ENCODE results near the gene CYP2B6. TPM values are rescaled to one million over a fixed set of nuclear protein-coding genes. Genes with fewer than 3 reads are reported as not detected.
"Not testable (repeated sequence)": the region's sequence is repeated elsewhere in the genome, so short reads cannot be mapped to it uniquely, and the experiment has no call there.

CYP2B6 gene
- total and polyA plus RNA-seq, 5 experiments from 2014 or later = not detected

DNA sequence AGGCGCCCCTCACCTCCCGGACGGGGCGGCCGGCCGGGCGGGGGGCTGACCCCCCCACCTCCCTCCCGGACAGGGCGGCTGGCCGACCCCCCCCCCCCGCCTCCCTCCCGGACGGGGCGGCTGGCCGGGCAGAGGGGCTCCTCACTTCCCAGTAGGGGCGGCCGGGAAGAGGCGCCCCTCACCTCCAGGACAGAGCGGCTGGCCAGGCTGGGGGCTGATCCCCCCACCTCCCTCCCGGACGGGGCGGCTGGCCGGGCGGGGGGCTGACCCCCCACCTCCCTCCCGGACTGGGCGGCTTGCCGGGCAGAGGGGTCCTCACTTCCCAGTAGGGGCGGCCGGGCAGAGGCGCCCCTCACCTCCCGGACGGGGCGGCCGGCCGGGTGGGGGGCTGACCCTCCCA is 25.7 kb upstream of the CYP2B6 start:
- H3K9me3 Mint-ChIP-seq, H3K36me3 Mint-ChIP-seq, POLR2A ChIA-PET, ATAC-seq, H3K4me3 Mint-ChIP-seq, DNase-seq, H3K27ac Mint-ChIP-seq: not testable (repeated sequence)
- H3K27me3 Mint-ChIP-seq = peaks cover 8 to 24% (median 14%) of the 10 kb centered on the region in 5 donors
- peaks cover 19 to 26% (median 25%) of the 10 kb centered on the region in 4 donors for H3K4me1 Mint-ChIP-seq

DNA sequence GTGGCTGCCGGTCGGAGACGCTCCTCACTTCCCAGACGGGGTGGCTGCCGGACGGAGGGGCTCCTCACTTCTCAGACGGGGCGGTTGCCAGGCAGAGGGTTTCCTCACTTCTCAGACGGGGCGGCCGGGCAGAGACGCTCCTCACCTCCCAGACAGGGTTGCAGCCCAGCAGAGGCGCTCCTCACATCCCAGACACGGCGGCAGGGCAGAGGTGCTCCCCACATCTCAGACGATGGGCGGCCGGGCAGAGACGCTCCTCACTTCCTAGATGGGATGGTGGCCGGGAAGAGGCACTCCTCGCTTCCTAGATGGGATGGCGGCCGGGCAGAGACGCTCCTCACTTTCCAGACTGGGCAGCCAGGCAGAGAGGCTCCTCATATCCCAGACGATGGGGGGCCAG is 24.5 kb upstream of the CYP2B6 start:
- ATAC-seq = not testable (repeated sequence)

DNA sequence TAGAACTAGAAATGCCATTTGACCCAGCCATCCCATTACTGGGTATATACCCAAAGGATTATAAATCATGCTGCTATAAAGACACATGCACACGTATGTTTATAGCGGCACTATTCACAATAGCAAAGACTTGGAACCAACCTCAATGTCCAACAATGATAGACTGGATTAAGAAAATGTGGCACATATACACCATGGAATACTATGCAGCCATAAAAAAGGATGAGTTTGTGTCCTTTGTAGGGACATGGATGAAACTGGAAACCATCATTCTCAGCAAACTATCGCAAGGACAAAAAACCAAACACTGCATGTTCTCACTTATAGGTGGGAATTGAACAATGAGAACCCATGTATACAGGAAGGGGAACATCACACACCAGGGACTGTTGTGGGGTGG is 23.0 kb upstream of the CYP2B6 start:
- Mint-ChIP-seq H3K4me1 (peaks cover 26 to 49% (median 41%) of the 10 kb centered on the region in 4 donors), H3K27me3 (peaks cover 0 to 11% (median 8%) of the 10 kb centered on the region in 5 donors)
- H3K36me3 Mint-ChIP-seq, DNase-seq, H3K27ac Mint-ChIP-seq, POLR2A ChIA-PET, H3K9me3 Mint-ChIP-seq, ATAC-seq, H3K4me3 Mint-ChIP-seq: not testable (repeated sequence)

More for the DNA sequence above, 24.5 kb upstream of the CYP2B6 start:
- peaks cover 6 to 17% (median 14%) of the 10 kb centered on the region in 5 donors for H3K27me3 Mint-ChIP-seq
- H3K27ac Mint-ChIP-seq, H3K4me3 Mint-ChIP-seq, DNase-seq, POLR2A ChIA-PET, H3K9me3 Mint-ChIP-seq, H3K36me3 Mint-ChIP-seq: not testable (repeated sequence)
- H3K4me1 Mint-ChIP-seq = peaks cover 28 to 39% (median 34%) of the 10 kb centered on the region in 4 donors

DNA sequence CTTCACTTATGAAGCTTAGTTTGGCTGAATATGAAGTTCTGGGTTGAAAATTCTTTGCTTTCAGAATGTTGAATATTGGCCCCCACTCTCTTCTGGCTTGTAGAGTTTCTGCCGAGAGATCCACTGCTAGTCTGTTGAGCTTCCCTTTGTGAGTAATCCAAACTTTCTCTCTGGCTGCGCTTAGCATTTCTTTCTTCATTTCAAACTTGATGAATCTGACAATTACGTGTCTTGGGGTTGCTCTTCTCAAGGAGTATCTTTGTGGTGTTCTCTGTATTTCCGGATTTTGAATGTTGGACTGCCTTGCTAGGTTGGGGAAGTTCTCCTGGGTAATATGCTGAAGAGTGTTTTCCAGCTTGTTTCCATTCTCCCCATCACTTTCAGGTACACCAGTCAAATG is 21.4 kb upstream of the CYP2B6 start:
- peak overlapping the region; percentile 79 to 96 (median 92) for H3K27ac Mint-ChIP-seq
- ATAC-seq, H3K27me3 Mint-ChIP-seq, H3K9me3 Mint-ChIP-seq, H3K36me3 Mint-ChIP-seq: not testable (repeated sequence)
- peak overlapping the region; percentile 40 to 81 (median 66) for H3K4me3 Mint-ChIP-seq
- DNase-seq = peak in 1 of 10 donors; percentile 3
- H3K4me1 Mint-ChIP-seq = peaks cover 25 to 54% (median 43%) of the 10 kb centered on the region in 4 donors
- POLR2A ChIA-PET = interaction anchor here (0.6 to 2.3 kb wide), 13 partner anchors 8 to 395 kb away, joined by 3 to 11 read pairs (median 4); partner anchors contain the start of genes EGLN2, HNRNPUL1 and RAB4B

DNA sequence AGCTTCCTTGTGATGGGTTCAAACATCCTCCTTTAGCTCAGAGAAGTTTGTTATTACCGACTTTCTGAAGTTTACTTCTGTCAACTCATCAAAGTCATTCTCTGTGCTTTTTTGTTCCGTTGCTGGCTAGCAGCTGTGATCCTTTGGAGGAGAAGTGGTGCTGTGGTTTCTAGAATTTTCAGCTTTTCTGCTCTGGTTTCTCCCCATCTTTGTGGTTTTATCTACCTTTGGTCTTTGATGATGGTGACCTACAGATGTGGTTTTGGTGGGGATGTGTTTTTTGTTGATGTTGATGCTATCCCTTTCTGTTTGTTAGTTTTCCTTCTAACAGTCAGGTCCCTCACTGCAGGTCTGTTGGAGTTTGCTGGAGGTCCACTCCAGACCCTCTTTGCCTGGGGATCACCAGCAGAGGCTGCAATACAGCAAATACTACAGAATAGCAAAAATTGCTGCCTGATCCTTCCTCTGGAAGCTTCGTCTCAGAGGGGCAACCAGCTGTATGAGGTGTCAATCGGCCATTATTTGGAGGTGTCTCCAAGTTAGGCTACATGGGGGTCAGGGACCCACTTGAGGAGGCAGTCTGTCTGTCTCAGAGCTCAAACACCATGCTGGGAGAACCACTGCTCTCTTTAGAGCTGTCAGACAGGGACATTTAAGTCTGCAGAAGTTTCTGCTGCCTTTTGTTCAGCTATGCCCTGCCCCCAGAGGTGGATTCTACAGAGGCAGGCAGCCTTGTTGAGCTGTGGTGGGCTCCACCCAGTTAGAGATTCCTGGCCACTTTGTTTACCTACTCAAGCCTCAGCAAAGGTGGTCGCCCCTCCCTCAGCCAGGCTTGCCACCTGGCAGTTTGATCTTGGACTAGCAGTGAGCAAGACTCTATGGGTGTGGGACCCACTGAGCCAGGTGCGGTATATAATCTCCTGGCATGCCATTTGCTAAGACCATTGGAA is 20.4 kb upstream of the CYP2B6 start:
- ATAC-seq (peak; percentile 81 to 89), DNase-seq (peak in 9 of 10 donors; percentile 6 to 93 (median 81))
- not testable (repeated sequence) for H3K9me3 Mint-ChIP-seq, H3K36me3 Mint-ChIP-seq, H3K27me3 Mint-ChIP-seq
- Mint-ChIP-seq H3K27ac (peak overlapping the region; percentile 79 to 96 (median 92)), H3K4me1 (peaks cover 27 to 54% (median 43%) of the 10 kb centered on the region in 4 donors), H3K4me3 (peak overlapping the region; percentile 40 to 81 (median 66))
- POLR2A ChIA-PET = interaction anchor here (0.6 to 2.3 kb wide), 14 partner anchors 9 to 394 kb away, joined by 3 to 11 read pairs (median 4); partner anchors contain the start of genes EGLN2, HNRNPUL1 and RAB4B

DNA sequence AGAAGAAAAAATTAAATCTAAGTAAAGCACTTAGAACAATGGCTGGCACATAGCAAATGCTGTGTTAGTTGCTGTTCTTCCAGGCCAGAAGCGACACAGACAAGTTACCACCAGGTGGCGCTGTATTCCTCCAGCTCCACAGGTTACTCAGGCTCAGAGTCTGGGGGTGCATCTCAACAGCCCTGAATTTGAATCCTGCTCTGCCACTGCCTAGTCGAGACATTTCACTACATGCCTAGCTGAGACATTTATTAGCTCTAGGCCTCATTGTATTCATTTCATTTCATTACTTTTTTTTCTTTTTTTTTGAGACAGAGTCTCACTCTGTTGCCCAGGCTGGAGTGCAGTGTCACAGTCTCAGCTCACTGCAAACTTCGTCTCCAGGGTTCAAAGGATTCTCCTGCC is 16.4 kb upstream of the CYP2B6 start:
- peaks cover 18 to 36% (median 28%) of the 10 kb centered on the region in 4 donors for H3K4me1 Mint-ChIP-seq
- peak overlapping the region in 4 of 10 donors; percentile 62 to 87 (median 82) for H3K27ac Mint-ChIP-seq
- no peak overlapping the region for H3K4me3 Mint-ChIP-seq
- POLR2A ChIA-PET = interaction anchor here (0.7 kb wide), 1 partner anchor 334 kb away, joined by 3 read pairs; no protein-coding TSS in a partner anchor
- H3K9me3 Mint-ChIP-seq = peaks cover 0 to 10% (median 0%) of the 10 kb centered on the region in 9 donors
- peaks cover 1 to 10% (median 5%) of the 10 kb centered on the region in 5 donors for H3K27me3 Mint-ChIP-seq
- peak; percentile 61 to 87 (median 78) for DNase-seq
- peak; percentile 69 to 74 for ATAC-seq
- H3K36me3 Mint-ChIP-seq = peaks cover 0 to 4% (median 4%) of the 10 kb centered on the region in 3 donors

DNA sequence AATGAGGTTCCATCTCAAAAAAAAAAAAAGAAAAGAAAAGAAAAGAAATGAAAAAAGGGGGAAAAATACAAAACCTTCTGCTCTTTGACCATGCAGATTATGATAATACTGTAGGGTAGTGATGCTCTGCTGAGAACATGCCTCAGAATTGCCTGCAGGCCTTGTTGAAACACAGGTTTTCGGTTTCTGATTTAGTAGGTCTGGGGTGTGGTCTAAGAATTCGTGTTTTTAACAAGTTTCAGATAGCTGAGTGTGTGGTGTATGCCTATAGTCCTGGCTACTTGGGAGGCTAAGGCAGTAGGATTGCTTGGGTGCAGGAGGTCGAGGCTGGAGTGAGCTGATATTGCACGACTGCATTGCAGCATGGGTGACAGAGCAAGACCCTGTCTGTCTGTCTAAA is 14.9 kb upstream of the CYP2B6 start:
- peaks cover 1 to 23% (median 7%) of the 10 kb centered on the region in 5 donors for H3K27me3 Mint-ChIP-seq
- H3K27ac Mint-ChIP-seq = peak overlapping the region in 2 of 10 donors; percentile 41 to 66
- no peak overlapping the region for H3K4me3 Mint-ChIP-seq
- DNase-seq (no peak), ATAC-seq (no peak)
- H3K36me3 Mint-ChIP-seq = peaks cover 0 to 14% (median 4%) of the 10 kb centered on the region in 3 donors
- peaks cover 9 to 21% (median 14%) of the 10 kb centered on the region in 4 donors for H3K4me1 Mint-ChIP-seq
- peaks cover 0 to 7% (median 0%) of the 10 kb centered on the region in 9 donors for H3K9me3 Mint-ChIP-seq
- POLR2A ChIA-PET = interaction anchor here (0.7 kb wide), 1 partner anchor 72 kb away, joined by 3 read pairs; no protein-coding TSS in a partner anchor

DNA sequence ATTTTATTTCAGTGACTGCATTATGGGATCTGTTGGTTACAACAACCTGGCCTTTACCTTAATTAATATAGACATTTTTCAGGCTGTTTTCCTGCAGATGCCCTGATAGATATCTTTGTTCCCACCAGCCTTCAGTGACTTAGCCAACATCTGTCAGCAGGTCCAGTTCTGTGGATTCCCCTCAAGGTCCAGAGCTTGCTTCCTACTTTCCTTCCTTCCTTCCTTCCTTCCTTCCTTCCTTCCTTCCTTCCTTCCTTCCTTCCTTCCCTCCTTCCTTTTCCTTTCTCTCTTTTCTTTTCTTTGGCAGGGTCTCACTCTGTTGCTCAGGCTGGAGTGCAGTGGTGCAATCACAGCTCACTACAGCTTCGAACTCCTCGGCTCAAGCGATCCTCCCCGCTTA is 14.4 kb upstream of the CYP2B6 start:
- POLR2A ChIA-PET = no interaction called here
- H3K36me3 Mint-ChIP-seq = peaks cover 0 to 14% (median 0%) of the 10 kb centered on the region in 3 donors
- H3K27ac Mint-ChIP-seq = no peak overlapping the region
- H3K4me1 Mint-ChIP-seq = peaks cover 3 to 15% (median 9%) of the 10 kb centered on the region in 4 donors
- H3K4me3 Mint-ChIP-seq = no peak overlapping the region
- ATAC-seq = no peak
- peaks cover 0 to 5% (median 0%) of the 10 kb centered on the region in 9 donors for H3K9me3 Mint-ChIP-seq
- DNase-seq = no peak
- peaks cover 3 to 25% (median 7%) of the 10 kb centered on the region in 5 donors for H3K27me3 Mint-ChIP-seq

DNA sequence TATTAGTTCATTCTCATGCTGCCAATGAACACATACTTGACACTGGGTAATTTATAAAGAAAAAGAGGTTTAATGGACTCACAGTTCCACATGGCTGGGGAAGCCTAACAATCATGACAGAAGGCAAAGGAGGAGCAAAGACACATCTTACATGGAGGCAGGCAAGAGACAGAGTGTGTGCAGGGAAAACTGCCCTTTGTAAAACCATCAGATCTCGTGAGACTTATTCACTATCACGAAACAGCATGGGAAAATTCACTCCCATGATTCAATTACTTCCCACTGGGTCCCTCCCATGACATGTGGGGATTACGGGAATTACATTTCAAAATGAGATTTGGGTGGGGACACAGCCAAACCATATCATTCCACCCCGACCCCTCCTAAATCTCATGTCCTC is 11.3 kb upstream of the CYP2B6 start:
- H3K27me3 Mint-ChIP-seq = peaks cover 6 to 42% (median 13%) of the 10 kb centered on the region in 5 donors
- POLR2A ChIA-PET, H3K9me3 Mint-ChIP-seq, ATAC-seq, H3K4me3 Mint-ChIP-seq, H3K4me1 Mint-ChIP-seq, DNase-seq: not testable (repeated sequence)
- H3K27ac Mint-ChIP-seq = peak overlapping the region in 1 of 10 donors; percentile 62
- H3K36me3 Mint-ChIP-seq = peaks cover 0 to 14% (median 0%) of the 10 kb centered on the region in 3 donors

DNA sequence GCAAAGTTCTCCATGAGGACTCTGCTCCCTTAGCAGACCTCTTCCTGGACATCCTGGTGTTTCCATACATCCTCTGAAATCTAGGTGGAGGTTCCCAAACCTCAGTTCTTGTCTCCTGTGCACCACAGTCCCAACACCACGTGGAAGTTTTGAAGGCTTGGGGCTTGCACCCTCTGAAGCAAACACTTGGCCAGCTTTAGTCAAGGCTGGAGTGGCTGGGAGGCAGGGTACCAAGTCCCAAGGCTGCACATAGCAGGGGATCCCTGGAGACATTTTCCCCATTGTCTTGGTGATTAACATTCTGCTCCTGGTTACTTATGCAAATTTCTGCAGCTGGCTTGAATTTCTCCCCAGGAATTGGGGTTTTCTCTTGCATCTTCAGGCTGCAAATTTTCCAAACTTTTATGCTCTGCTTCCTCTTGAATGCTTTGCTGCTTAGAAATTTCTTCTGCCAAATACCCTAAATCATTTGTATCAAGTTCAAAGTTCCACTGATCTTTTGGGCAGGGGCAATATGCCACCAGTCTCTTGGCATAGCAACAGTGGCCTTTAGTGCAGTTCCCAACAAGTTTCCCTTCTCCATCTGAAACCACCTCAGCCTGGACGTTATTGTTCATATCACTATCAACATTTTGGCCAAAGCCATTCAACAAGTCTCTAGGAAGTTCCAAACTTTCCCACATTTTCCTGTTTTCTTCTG is 10.2 kb upstream of the CYP2B6 start:
- H3K27ac Mint-ChIP-seq, ATAC-seq, DNase-seq, H3K9me3 Mint-ChIP-seq, H3K4me1 Mint-ChIP-seq, POLR2A ChIA-PET, H3K4me3 Mint-ChIP-seq: not testable (repeated sequence)
- Mint-ChIP-seq H3K36me3 (peaks cover 0 to 14% (median 0%) of the 10 kb centered on the region in 3 donors), H3K27me3 (peaks cover 6 to 42% (median 13%) of the 10 kb centered on the region in 5 donors)

DNA sequence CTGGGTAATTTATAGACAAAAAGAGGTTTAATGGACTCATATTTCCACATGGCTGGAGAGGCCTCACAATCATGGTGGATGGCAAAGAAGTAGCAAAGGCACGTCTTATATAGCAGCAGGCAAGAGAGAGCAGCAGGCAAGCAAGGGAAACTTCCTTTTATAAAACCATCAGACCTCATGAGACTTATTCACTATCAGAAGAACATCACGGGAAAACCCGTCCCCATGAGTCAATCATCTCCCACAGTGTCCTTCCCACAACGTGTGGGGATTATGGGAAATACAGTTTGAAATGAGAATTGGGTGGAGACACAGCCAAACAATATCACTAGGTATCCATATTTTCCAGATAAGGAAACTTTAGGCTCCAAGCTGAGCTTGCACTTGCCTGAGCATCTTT is 9.5 kb upstream of the CYP2B6 start:
- Mint-ChIP-seq H3K4me1 (peaks cover 0 to 4% (median 0%) of the 10 kb centered on the region in 4 donors), H3K4me3 (no peak overlapping the region), H3K27ac (no peak overlapping the region), H3K27me3 (peaks cover 6 to 40% (median 13%) of the 10 kb centered on the region in 5 donors), H3K36me3 (peaks cover 0 to 14% (median 0%) of the 10 kb centered on the region in 3 donors), H3K9me3 (peaks cover 0 to 8% (median 0%) of the 10 kb centered on the region in 9 donors)
- POLR2A ChIA-PET = no interaction called here
- no peak for DNase-seq
- no peak for ATAC-seq

DNA sequence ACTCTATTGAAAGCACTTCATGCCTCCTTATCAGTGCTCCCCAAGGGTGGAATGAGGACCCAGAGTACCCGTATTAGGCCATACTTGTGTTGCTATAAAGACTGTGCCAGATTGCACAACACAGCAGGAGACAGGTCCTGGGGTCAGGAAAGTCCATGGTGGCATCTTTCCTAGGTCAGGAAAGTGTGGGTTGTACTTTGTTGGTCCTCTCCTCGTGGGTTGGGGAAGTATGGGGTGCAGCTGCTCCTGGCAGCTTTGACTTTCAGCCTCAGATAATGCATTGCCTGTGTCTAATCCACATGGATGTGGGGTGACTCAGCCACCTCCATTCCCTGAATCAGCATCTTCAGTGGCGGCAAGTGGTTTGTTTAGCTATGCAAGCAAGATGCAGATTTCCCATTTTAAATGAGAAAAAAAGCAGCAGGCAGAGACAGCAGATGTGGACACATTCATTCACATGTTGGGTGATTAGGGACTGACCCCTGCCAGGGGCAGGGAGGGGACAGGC is 8.4 kb upstream of the CYP2B6 start:
- peaks cover 0 to 16% (median 2%) of the 10 kb centered on the region in 9 donors for H3K9me3 Mint-ChIP-seq
- POLR2A ChIA-PET = no interaction called here
- DNase-seq = no peak
- H3K4me1 Mint-ChIP-seq = peaks cover 0 to 4% (median 0%) of the 10 kb centered on the region in 4 donors
- peaks cover 6 to 32% (median 11%) of the 10 kb centered on the region in 5 donors for H3K27me3 Mint-ChIP-seq
- no peak for ATAC-seq
- H3K4me3 Mint-ChIP-seq = no peak overlapping the region
- H3K27ac Mint-ChIP-seq = peak overlapping the region in 2 of 10 donors; percentile 34
- peaks cover 0 to 14% (median 0%) of the 10 kb centered on the region in 3 donors for H3K36me3 Mint-ChIP-seq
